GM23338 (cell line): ENCODE results near the gene KRTAP9-9. TPM values are rescaled to one million over a fixed set of nuclear protein-coding genes. Genes with fewer than 3 reads are reported as not detected.

Experiments
- ATAC-seq: fragments of 200-7000 bp; cut with Tn5 transposase; 3 replicates; pipeline ENCODE4 v1.9.1; 2020
- DNase-seq: peaks from one replicate; pipeline ENCODE4 v3.0.0-alpha.2; 2015; ENCODE audit warnings: low spot score
- H2AFZ ChIP-seq: fragments of 200-600 bp; sonication (generic); 2 replicates; pipeline ENCODE4 v1.8.0; 2016; ENCODE audit warnings: antibody characterized with exemption, mild to moderate bottlenecking, moderate library complexity
- H3F3A ChIP-seq: fragments of 200-600 bp; sonication (generic); replicated peaks from 2 replicates; pipeline ENCODE4 v1.8.0; 2017; ENCODE audit warnings: antibody characterized with exemption, mixed run types, low read depth
- H3K27ac ChIP-seq: fragments of 200-600 bp; sonication (generic); 2 replicates; pipeline ENCODE4 v1.6.1; 2016; ENCODE audit warnings: low read depth
- H3K27me3 ChIP-seq: fragments of 200-600 bp; sonication (generic); 2 replicates; pipeline ENCODE4 v1.8.0; 2016; ENCODE audit warnings: mild to moderate bottlenecking, mixed run types, moderate library complexity; ENCODE audit not compliant: insufficient read depth
- H3K36me3 ChIP-seq: fragments of 200-600 bp; sonication (generic); 2 replicates; pipeline ENCODE4 v1.8.0; 2016; ENCODE audit warnings: mild to moderate bottlenecking; ENCODE audit not compliant: insufficient read depth
- H3K4me1 ChIP-seq: fragments of 200-600 bp; sonication (generic); 2 replicates; pipeline ENCODE4 v1.8.0; 2016; ENCODE audit warnings: mild to moderate bottlenecking, moderate library complexity; ENCODE audit not compliant: insufficient read depth
- H3K4me2 ChIP-seq: fragments of 200-600 bp; sonication (generic); 2 replicates; pipeline ENCODE4 v1.7.1; 2017; ENCODE audit warnings: mixed run types
- H3K4me3 ChIP-seq: fragments of 200-600 bp; sonication (generic); 2 replicates; pipeline ENCODE4 v1.6.1; 2016; ENCODE audit warnings: mixed run types
- H3K79me2 ChIP-seq: fragments of 200-600 bp; sonication (generic); replicated peaks from 2 replicates; pipeline ENCODE4 v1.8.0; 2017; ENCODE audit warnings: mild to moderate bottlenecking; ENCODE audit not compliant: insufficient read depth
- H3K9me2 ChIP-seq: fragments of 200-600 bp; sonication (generic); 2 replicates; pipeline ENCODE4 v1.8.0; 2017; ENCODE audit not compliant: insufficient read depth
- H4K20me1 ChIP-seq: fragments of 200-600 bp; sonication (generic); replicated peaks from 2 replicates; pipeline ENCODE4 v1.8.0; 2017; ENCODE audit warnings: mild to moderate bottlenecking; ENCODE audit not compliant: insufficient read depth
- H3K27ac Mint-ChIP-seq: 2 replicates; pipeline ENCODE4 v1.8.0; 2020; ENCODE audit warnings: inconsistent platforms, mild to moderate bottlenecking, moderate library complexity, mixed read lengths
- H3K27me3 Mint-ChIP-seq: 3 replicates; pipeline ENCODE4 v1.8.0; 2022; ENCODE audit warnings: low read depth, mild to moderate bottlenecking, moderate library complexity, mixed read lengths, inconsistent platforms; ENCODE audit not compliant: insufficient read depth, poor library complexity
- H3K36me3 Mint-ChIP-seq: 3 replicates; pipeline ENCODE4 v1.8.0; 2021; ENCODE audit warnings: low read depth, mild to moderate bottlenecking, inconsistent platforms, moderate library complexity, mixed read lengths
- H3K4me1 Mint-ChIP-seq: 3 replicates; pipeline ENCODE4 v1.8.0; 2020; ENCODE audit warnings: mild to moderate bottlenecking, inconsistent platforms, mixed read lengths
- H3K4me3 Mint-ChIP-seq: 3 replicates; pipeline ENCODE4 v1.8.0; 2021; ENCODE audit warnings: moderate library complexity, mild to moderate bottlenecking, inconsistent platforms, mixed read lengths
- H3K9me3 Mint-ChIP-seq: 3 replicates; pipeline ENCODE4 v1.8.0; 2020; ENCODE audit warnings: moderate library complexity, mild to moderate bottlenecking, inconsistent platforms, mixed read lengths
- CREB1 ChIP-seq: fragments of 250-450 bp; sonication (Bioruptor Pico); IDR thresholded peaks from 2 replicates; pipeline ENCODE4 v1.5.0; 2020; ENCODE audit warnings: low read depth, mild to moderate bottlenecking, moderate library complexity
- EZH2 ChIP-seq: fragments of 200-600 bp; sonication (generic); IDR thresholded peaks from one replicate; pipeline ENCODE4 v1.8.0; 2017; ENCODE audit warnings: antibody characterized with exemption, mild to moderate bottlenecking, low read depth; ENCODE audit not compliant: unreplicated experiment
- EZH2phosphoT487 ChIP-seq: fragments of 200-600 bp; sonication (generic); IDR thresholded peaks from one replicate; pipeline ENCODE4 v1.8.1; 2018; ENCODE audit warnings: antibody characterized with exemption; ENCODE audit not compliant: unreplicated experiment
- JUNB ChIP-seq: IDR thresholded peaks from one replicate; pipeline ENCODE4 v1.6.1; 2016; ENCODE audit warnings: antibody characterized with exemption; ENCODE audit not compliant: unreplicated experiment
- NANOG ChIP-seq: IDR thresholded peaks from 2 replicates; pipeline ENCODE4 v1.6.1; 2016; ENCODE audit warnings: antibody characterized with exemption, borderline replicate concordance
- POLR2AphosphoS5 ChIP-seq: IDR thresholded peaks from 2 replicates; pipeline ENCODE4 v1.6.1; 2016; ENCODE audit warnings: antibody characterized with exemption, low read depth
- REST ChIP-seq: IDR thresholded peaks from one replicate; pipeline ENCODE4 v1.6.1; 2018; ENCODE audit warnings: antibody characterized with exemption; ENCODE audit not compliant: unreplicated experiment
- STAT1 ChIP-seq: IDR thresholded peaks from one replicate; pipeline ENCODE4 v1.6.1; 2016; ENCODE audit warnings: antibody characterized with exemption; ENCODE audit not compliant: unreplicated experiment
- ZNF114 ChIP-seq: fragments of 250-450 bp; sonication (Bioruptor Pico); IDR thresholded peaks from 2 replicates; pipeline ENCODE4 v1.5.0; 2020; ENCODE audit warnings: mild to moderate bottlenecking, moderate library complexity
- ZNF331 ChIP-seq: fragments of 250-450 bp; sonication (Bioruptor Pico); IDR thresholded peaks from 2 replicates; pipeline ENCODE4 v1.5.0; 2020; ENCODE audit warnings: low read depth, mild to moderate bottlenecking, moderate library complexity
- polyA plus RNA-seq: library from polyadenylated mRNA; unstranded; fragments of >200 nt; fragmentation: Nextera tagmentation; extraction: Ambion mirVana; gene quantifications from 2 replicates; pipeline ENCODE4 v1.2.1, GENCODE V29; 2016
- total RNA-seq: library from RNA; depleted of rRNA; stranded (reverse); fragments of >200 nt; shearing (Covaris generic); gene quantifications from 2 replicates; pipeline ENCODE4 v1.2.3, GENCODE V29; 2014
- TF ChIP-seq, protein P1 (sequence below): IDR thresholded peaks from 2 replicates; pipeline ENCODE4 v1.6.1; 2016; ENCODE audit warnings: antibody characterized with exemption
- TF ChIP-seq, protein P2 (sequence below): fragments of 250-450 bp; sonication (Bioruptor Pico); IDR thresholded peaks from 2 replicates; pipeline ENCODE4 v1.5.0; 2020; ENCODE audit warnings: mild to moderate bottlenecking, moderate library complexity
- TF ChIP-seq, protein P3 (sequence below), 2 experiments: fragments of 200-600 bp in 1 of 2; sonication (generic) in 1 of 2; conservative IDR thresholded peaks; 2 replicates each; pipeline versions ENCODE4 v1.5.1 to v1.6.1; 2016 to 2017; ENCODE audit warnings: antibody characterized with exemption in 2 of 2, low read depth in 2 of 2, mild to moderate bottlenecking in 2 of 2, moderate library complexity in 1 of 2

Gene KRTAP9-9
- total and polyA plus RNA-seq, 2 experiments from 2014 or later = not detected

DNA sequence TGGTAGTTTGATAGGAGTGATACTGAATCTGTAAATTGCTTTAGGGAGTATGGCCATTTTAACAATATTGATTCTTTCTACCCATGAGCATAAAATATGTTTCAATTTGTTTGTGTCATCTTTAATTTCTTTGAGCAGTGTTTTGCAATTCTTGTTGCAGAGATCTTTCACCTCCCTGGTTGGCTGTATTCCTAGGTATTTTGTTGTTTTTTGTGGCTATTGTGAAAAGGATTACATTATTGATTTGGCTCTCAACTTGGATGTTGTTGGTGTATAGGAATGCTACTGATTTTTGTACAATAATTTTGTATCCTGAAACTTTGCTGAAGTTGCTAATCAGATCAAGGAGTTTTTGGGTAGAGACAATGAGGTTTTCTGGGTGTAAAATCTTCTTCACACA, 3.2 kb downstream of the KRTAP9-9 start:
- Histone ChIP-seq H4K20me1 (no peaks in the 10 kb centered on the region), H3K4me3 (no peak overlapping the region), H3F3A (no peaks in the 10 kb centered on the region), H3K4me1 (no peaks in the 10 kb centered on the region), H3K27me3 (no peaks in the 10 kb centered on the region), H3K27ac (no peak overlapping the region), H2AFZ (no peak overlapping the region), H3K9me2 (peaks cover 3% of the 10 kb centered on the region), H3K36me3 (no peaks in the 10 kb centered on the region), H3K79me2 (no peaks in the 10 kb centered on the region), H3K4me2 (no peak overlapping the region)
- peaks cover 4% of the 10 kb centered on the region; the same call in 2 of the 3 replicates for H3K4me1 Mint-ChIP-seq
- TF ChIP-seq REST (no peak), EZH2 (no peak), STAT1 (no peak), JUNB (no peak), POLR2AphosphoS5 (no peak), ZNF331 (CRISPR knock-in tag) (no peak), ZNF114 (no peak), EZH2phosphoT487 (no peak), CREB1 (CRISPR knock-in tag) (no peak), NANOG (no peak)
- TF ChIP-seq, protein P1, sequence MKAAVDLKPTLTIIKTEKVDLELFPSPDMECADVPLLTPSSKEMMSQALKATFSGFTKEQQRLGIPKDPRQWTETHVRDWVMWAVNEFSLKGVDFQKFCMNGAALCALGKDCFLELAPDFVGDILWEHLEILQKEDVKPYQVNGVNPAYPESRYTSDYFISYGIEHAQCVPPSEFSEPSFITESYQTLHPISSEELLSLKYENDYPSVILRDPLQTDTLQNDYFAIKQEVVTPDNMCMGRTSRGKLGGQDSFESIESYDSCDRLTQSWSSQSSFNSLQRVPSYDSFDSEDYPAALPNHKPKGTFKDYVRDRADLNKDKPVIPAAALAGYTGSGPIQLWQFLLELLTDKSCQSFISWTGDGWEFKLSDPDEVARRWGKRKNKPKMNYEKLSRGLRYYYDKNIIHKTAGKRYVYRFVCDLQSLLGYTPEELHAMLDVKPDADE = no peak
- TF ChIP-seq, protein P2, sequence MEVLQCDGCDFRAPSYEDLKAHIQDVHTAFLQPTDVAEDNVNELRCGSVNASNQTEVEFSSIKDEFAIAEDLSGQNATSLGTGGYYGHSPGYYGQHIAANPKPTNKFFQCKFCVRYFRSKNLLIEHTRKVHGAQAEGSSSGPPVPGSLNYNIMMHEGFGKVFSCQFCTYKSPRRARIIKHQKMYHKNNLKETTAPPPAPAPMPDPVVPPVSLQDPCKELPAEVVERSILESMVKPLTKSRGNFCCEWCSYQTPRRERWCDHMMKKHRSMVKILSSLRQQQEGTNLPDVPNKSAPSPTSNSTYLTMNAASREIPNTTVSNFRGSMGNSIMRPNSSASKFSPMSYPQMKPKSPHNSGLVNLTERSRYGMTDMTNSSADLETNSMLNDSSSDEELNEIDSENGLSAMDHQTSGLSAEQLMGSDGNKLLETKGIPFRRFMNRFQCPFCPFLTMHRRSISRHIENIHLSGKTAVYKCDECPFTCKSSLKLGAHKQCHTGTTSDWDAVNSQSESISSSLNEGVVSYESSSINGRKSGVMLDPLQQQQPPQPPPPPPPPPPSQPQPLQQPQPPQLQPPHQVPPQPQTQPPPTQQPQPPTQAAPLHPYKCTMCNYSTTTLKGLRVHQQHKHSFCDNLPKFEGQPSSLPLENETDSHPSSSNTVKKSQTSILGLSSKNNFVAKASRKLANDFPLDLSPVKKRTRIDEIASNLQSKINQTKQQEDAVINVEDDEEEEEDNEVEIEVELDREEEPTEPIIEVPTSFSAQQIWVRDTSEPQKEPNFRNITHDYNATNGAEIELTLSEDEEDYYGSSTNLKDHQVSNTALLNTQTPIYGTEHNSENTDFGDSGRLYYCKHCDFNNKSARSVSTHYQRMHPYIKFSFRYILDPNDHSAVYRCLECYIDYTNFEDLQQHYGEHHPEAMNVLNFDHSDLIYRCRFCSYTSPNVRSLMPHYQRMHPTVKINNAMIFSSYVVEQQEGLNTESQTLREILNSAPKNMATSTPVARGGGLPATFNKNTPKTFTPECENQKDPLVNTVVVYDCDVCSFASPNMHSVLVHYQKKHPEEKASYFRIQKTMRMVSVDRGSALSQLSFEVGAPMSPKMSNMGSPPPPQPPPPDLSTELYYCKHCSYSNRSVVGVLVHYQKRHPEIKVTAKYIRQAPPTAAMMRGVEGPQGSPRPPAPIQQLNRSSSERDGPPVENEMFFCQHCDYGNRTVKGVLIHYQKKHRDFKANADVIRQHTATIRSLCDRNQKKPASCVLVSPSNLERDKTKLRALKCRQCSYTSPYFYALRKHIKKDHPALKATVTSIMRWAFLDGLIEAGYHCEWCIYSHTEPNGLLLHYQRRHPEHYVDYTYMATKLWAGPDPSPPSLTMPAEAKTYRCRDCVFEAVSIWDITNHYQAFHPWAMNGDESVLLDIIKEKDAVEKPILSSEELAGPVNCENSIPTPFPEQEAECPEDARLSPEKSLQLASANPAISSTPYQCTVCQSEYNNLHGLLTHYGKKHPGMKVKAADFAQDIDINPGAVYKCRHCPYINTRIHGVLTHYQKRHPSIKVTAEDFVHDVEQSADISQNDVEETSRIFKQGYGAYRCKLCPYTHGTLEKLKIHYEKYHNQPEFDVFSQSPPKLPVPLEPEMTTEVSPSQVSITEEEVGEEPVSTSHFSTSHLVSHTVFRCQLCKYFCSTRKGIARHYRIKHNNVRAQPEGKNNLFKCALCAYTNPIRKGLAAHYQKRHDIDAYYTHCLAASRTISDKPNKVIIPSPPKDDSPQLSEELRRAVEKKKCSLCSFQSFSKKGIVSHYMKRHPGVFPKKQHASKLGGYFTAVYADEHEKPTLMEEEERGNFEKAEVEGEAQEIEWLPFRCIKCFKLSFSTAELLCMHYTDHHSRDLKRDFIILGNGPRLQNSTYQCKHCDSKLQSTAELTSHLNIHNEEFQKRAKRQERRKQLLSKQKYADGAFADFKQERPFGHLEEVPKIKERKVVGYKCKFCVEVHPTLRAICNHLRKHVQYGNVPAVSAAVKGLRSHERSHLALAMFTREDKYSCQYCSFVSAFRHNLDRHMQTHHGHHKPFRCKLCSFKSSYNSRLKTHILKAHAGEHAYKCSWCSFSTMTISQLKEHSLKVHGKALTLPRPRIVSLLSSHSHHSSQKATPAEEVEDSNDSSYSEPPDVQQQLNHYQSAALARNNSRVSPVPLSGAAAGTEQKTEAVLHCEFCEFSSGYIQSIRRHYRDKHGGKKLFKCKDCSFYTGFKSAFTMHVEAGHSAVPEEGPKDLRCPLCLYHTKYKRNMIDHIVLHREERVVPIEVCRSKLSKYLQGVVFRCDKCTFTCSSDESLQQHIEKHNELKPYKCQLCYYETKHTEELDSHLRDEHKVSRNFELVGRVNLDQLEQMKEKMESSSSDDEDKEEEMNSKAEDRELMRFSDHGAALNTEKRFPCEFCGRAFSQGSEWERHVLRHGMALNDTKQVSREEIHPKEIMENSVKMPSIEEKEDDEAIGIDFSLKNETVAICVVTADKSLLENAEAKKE = no peak
- TF ChIP-seq, protein P3, sequence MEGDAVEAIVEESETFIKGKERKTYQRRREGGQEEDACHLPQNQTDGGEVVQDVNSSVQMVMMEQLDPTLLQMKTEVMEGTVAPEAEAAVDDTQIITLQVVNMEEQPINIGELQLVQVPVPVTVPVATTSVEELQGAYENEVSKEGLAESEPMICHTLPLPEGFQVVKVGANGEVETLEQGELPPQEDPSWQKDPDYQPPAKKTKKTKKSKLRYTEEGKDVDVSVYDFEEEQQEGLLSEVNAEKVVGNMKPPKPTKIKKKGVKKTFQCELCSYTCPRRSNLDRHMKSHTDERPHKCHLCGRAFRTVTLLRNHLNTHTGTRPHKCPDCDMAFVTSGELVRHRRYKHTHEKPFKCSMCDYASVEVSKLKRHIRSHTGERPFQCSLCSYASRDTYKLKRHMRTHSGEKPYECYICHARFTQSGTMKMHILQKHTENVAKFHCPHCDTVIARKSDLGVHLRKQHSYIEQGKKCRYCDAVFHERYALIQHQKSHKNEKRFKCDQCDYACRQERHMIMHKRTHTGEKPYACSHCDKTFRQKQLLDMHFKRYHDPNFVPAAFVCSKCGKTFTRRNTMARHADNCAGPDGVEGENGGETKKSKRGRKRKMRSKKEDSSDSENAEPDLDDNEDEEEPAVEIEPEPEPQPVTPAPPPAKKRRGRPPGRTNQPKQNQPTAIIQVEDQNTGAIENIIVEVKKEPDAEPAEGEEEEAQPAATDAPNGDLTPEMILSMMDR (conservative IDR thresholded peaks at IDR 0.05; ENCODE audit: low read depth in 2 of 2) = no peak
- no peak overlapping the region for H3K4me3 Mint-ChIP-seq
- ATAC-seq (no peak), DNase-seq (no peak)
- H3K9me3 Mint-ChIP-seq = no peaks in the 10 kb centered on the region; the same call in 2 of the 3 replicates
- H3K27me3 Mint-ChIP-seq = peaks cover 6% of the 10 kb centered on the region
- H3K27ac Mint-ChIP-seq = no peak overlapping the region
- H3K36me3 Mint-ChIP-seq = no peaks in the 10 kb centered on the region
